NK-92 (cell line): Measurements from ENCODE around the gene TENM4.
"Not testable (repeated sequence)": the region's sequence is repeated elsewhere in the genome, so short reads cannot be mapped to it uniquely, and the experiment has no call there.

Experiments
- DNase-seq: peaks from one replicate; lab custom pipeline; 2025; ENCODE audit not compliant: unreplicated experiment; lab: John Stamatoyannopoulos, UW

The TENM4 gene

GRCh38 chr11:79222163-79222562 is 218.7 kb downstream of the TENM4 start:
- not testable (repeated sequence) for DNase-seq

DNA sequence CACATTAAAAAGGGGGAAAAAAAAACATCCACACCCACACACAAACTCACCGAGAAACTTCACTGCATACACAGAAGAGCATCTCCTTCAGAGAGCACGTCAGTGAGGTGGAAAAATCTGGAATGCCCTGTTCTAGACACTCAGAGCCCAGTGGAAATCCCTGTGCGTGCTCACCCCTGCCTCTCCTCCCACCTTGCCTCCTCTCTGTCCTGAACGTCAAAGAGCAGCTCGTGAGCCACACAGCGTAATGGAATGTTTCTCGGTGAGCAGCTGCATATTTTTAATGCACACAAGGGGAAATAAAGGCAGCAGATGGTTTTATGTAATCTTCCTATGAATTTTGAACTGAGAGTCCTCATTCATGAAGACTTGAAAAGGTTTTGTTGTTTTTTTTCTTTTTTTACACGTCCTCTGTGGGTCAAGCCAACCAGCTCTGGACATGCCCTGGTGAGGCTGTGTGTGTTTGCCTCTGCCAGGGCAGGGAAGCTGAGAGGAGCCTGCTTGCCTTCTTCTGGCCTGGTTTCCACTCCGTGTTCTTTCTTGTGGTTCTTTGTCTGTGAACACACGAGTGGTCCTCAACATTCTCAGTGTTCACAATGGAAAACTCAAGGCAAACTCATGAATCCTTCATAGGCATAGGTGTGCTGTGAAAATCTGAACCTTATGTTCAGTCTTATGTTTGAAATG is 219.2 kb downstream of the TENM4 start:
- DNase-seq: no peak

- no peak for DNase-seq
Observed at GRCh38 chr11:79220171-79220570, 220.7 kb downstream of the TENM4 start.

GRCh38 chr11:79219186-79220045 is 221.4 kb downstream of the TENM4 start:
- DNase-seq: no peak

DNA sequence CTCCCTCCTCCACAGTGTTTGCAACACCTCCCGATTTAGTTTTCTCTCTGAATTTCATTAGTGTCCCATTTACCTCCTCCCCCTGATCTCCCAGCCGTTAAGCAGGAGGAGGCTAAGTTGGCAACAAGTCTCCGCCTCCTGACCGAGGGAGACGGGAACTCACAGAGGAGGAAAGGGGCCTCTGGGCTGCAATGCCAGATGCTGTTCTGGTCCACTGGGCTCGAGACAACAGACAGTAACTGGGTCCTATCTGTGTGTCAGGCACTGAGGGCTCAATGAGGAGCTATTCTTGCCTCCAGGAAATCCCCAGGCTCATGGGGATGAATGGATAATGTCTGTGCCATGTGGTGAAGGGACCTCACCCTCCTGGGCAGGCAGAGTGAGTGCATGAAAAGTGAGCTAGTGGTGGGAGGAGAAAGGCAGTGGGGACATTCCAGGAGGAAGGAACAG is 228.1 kb downstream of the TENM4 start:
- no peak for DNase-seq

- DNase-seq: no peak
Observed at GRCh38 chr11:79209540-79210266, 231.1 kb downstream of the TENM4 start.

GRCh38 chr11:79208126-79208525 is 232.7 kb downstream of the TENM4 start:
- no peak for DNase-seq

- DNase-seq: no peak
Observed at GRCh38 chr11:79206951-79207350, 233.9 kb downstream of the TENM4 start.

DNA sequence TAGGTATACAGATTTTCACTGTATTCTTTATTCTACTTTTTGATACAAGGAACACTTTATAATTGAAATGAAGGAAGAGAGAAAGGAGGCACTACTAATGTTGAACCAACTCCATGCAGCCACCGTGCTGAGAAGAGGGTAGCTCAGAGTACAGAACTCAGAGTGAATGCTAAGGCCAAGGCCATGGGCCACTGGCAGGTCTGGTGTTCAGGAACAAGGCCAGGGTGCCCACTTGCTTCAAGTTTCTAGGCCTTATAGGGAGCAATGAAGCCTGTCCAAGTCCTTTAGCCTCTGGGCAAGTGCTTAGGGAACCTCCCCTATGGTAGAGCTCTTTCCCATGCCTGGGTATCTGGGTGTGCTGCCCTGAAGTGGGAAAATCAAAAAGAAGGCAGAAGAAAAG is 235.0 kb downstream of the TENM4 start:
- no peak for DNase-seq

DNA sequence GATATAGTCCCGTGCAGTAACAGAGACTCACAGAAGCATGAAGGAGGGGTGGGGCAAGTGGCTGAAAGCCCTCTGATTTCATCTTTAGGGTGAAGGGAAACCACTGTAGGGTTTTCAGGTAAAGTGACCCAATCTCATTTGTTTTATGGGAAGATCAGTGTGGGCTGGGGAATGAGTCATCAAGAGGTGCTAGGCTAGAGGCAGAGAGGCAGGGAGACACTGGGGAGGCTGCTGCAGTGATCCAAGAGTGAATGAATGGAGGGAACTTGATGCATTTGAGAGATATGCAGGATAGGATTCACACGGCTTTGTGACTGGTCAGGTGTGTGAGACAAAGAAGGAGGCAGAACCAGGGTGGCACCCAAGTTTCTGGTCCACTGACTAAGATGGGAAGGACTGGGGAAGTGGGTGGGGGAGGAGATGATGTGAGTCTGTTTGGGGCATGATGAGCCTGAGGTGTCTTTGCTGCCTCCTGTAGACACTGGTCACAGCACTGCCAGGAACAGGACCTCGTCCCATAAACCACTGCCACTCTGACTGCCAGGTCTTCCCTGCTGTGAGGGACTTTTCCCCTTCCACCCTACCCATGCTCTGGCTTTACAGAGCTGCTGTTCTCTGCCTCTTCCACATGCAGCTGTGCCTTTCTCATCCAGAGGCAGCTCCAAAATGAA is 239.0 kb downstream of the TENM4 start:
- DNase-seq: no peak

GRCh38 chr11:79200398-79201070 is 240.3 kb downstream of the TENM4 start:
- DNase-seq: no peak

DNA sequence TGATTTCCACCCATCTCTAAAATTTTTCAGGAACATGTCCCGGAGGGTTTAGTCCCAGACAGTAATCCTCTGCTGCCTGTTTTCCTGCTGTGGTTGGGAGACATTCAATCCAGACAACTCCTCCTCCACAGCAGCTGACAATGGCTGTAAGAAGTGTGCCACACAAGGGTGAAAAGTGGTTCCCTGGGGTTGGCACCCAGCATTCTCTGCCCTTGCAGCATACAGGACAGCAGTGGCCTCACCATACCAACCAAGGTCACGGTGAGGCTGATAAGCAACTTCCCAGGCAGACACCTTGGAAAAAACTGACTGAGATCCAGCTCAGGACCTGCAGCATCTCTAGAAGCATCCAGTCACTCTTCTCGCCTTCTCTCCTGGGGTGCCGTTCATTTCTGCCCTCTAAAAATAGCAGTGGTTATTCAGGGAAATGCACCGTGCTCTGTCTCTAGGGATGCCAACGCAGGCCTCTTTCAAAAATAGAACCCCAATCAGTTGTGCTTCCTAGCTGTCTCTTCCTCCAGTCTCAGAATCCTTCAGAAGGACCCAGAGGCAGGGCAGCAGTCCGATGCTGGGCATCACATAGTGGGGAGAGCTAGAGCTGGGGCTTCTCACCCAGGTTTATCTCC is 241.0 kb downstream of the TENM4 start:
- no peak for DNase-seq

DNA sequence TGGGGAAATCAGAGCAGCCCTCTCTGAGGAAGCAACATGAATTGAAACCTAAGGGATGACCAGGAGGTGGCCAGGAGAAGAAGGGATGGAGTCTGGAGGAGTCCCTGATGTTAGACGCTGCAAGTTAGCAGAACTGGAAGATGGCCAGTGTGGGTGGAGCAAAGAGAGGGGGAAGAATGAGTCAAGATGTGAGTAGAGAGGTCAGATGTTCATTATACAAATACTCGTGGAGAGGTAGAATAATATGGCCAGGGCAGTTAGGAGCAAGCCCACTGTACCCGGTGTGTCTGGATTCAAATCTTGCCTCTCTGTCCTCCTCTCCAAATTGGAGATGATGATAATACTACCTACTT is 242.0 kb downstream of the TENM4 start:
- DNase-seq: no peak

- no peak for DNase-seq
Observed at GRCh38 chr11:79198203-79198897, 242.5 kb downstream of the TENM4 start.

GRCh38 chr11:79196950-79197349 is 243.9 kb downstream of the TENM4 start:
- DNase-seq: no peak

- no peak for DNase-seq
Observed at GRCh38 chr11:79195209-79195608, 245.6 kb downstream of the TENM4 start.

GRCh38 chr11:79193663-79194310 is 247.0 kb downstream of the TENM4 start:
- DNase-seq: no peak

- DNase-seq: no peak
Observed at GRCh38 chr11:79192836-79193235, 248.0 kb downstream of the TENM4 start.

- DNase-seq: not testable (repeated sequence)
Observed at GRCh38 chr11:79191716-79192115, 249.1 kb downstream of the TENM4 start.
